SK-N-SH (cell line): ENCODE measurements around the gene GNAT2.

Experiments
- EZH2phosphoT487 ChIP-seq: fragments of 200-600 bp; sonication (generic); IDR thresholded peaks from 2 replicates; pipeline ENCODE4 v1.6.1; 2017; ENCODE audit warnings: low read depth, mixed run types, mild to moderate bottlenecking, antibody characterized with exemption, moderate library complexity, borderline replicate concordance
- FOXJ3 ChIP-seq: sonication (generic); formaldehyde crosslinking; IDR thresholded peaks from 2 replicates; pipeline ENCODE4 v1.5.1; 2020; ENCODE audit warnings: mild to moderate bottlenecking, missing genetic modification reagents
- MXI1 ChIP-seq: IDR thresholded peaks from 2 replicates; pipeline ENCODE4 v1.6.1; 2012; ENCODE audit warnings: mild to moderate bottlenecking, low read depth, low read length, improper control_type of control experiment
- TAF1 ChIP-seq: IDR thresholded peaks from 2 replicates; pipeline ENCODE4 v1.6.1; 2012; ENCODE audit warnings: low read depth, mild to moderate bottlenecking, low read length, moderate library complexity, borderline replicate concordance
- TCF12 ChIP-seq: IDR thresholded peaks from 2 replicates; pipeline ENCODE4 v1.4.0; 2012
- USF1 ChIP-seq: IDR thresholded peaks from 2 replicates; pipeline ENCODE4 v1.4.0; 2012; ENCODE audit warnings: low read depth, borderline replicate concordance
- TF ChIP-seq, protein P1 (sequence below): fragments of 200-600 bp; sonication (generic); IDR thresholded peaks from 2 replicates; pipeline ENCODE4 v1.6.1; 2017; ENCODE audit warnings: antibody characterized with exemption, mild to moderate bottlenecking, moderate library complexity
- TF ChIP-seq, protein P2 (sequence below): IDR thresholded peaks from 2 replicates; pipeline ENCODE4 v1.4.0; 2012; ENCODE audit warnings: low read depth

DNA sequence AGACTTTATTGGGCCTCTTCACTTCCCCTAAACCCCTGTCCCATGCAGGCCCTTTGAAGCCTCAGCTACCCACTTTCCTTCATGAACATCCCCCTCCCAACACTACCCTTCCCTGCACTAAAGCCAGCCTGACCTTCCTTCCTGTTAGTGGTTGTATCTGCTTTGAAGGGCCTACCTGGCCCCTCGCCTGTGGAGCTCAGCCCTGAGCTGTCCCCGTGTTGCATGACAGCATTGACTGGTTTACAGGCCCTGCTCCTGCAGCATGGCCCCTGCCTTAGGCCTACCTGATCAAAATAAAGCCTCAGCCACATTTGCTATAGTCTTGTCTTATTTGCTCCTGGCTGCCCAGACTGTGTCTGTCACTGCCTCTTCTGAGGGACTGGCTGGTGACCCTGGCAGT, 42.0 kb upstream of the GNAT2 start:
- TF ChIP-seq, protein P1, sequence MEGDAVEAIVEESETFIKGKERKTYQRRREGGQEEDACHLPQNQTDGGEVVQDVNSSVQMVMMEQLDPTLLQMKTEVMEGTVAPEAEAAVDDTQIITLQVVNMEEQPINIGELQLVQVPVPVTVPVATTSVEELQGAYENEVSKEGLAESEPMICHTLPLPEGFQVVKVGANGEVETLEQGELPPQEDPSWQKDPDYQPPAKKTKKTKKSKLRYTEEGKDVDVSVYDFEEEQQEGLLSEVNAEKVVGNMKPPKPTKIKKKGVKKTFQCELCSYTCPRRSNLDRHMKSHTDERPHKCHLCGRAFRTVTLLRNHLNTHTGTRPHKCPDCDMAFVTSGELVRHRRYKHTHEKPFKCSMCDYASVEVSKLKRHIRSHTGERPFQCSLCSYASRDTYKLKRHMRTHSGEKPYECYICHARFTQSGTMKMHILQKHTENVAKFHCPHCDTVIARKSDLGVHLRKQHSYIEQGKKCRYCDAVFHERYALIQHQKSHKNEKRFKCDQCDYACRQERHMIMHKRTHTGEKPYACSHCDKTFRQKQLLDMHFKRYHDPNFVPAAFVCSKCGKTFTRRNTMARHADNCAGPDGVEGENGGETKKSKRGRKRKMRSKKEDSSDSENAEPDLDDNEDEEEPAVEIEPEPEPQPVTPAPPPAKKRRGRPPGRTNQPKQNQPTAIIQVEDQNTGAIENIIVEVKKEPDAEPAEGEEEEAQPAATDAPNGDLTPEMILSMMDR, result no peak
- TF ChIP-seq TAF1, result no peak
- TF ChIP-seq MXI1, result no peak
- no peak for TF ChIP-seq USF1
- no peak for TF ChIP-seq EZH2phosphoT487
- TF ChIP-seq TCF12, result no peak
- TF ChIP-seq, protein P2, sequence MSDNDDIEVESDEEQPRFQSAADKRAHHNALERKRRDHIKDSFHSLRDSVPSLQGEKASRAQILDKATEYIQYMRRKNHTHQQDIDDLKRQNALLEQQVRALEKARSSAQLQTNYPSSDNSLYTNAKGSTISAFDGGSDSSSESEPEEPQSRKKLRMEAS, result no peak
- TF ChIP-seq FOXJ3, result no peak
